Jurkat, Clone E6-1 (cell line): ENCODE results near the gene EGF. TPM values are rescaled to one million over a fixed set of nuclear protein-coding genes. Genes with fewer than 3 reads are reported as not detected.
"Not testable (repeated sequence)": the region's sequence is repeated elsewhere in the genome, so short reads cannot be mapped to it uniquely, and the experiment has no call there.

Source experiments
- DNase-seq: peaks from one replicate; pipeline ENCODE4 v3.0.0-alpha.2; 2011; ENCODE audit warnings: low read depth, low spot score
- H3K4me3 ChIP-seq: 2 replicates; pipeline ENCODE4 v1.5.1; 2011; ENCODE audit warnings: mild to moderate bottlenecking, low read length, control low read depth, moderate library complexity
- polyA plus RNA-seq: library from polyadenylated mRNA; unstranded; fragments of >200 nt; gene quantifications from one replicate; pipeline ENCODE4 v1.2.1, GENCODE V29; 2012; ENCODE audit warnings: missing spikeins; ENCODE audit not compliant: insufficient read length, insufficient read depth

Gene EGF
- polyA plus RNA-seq = not detected

DNA sequence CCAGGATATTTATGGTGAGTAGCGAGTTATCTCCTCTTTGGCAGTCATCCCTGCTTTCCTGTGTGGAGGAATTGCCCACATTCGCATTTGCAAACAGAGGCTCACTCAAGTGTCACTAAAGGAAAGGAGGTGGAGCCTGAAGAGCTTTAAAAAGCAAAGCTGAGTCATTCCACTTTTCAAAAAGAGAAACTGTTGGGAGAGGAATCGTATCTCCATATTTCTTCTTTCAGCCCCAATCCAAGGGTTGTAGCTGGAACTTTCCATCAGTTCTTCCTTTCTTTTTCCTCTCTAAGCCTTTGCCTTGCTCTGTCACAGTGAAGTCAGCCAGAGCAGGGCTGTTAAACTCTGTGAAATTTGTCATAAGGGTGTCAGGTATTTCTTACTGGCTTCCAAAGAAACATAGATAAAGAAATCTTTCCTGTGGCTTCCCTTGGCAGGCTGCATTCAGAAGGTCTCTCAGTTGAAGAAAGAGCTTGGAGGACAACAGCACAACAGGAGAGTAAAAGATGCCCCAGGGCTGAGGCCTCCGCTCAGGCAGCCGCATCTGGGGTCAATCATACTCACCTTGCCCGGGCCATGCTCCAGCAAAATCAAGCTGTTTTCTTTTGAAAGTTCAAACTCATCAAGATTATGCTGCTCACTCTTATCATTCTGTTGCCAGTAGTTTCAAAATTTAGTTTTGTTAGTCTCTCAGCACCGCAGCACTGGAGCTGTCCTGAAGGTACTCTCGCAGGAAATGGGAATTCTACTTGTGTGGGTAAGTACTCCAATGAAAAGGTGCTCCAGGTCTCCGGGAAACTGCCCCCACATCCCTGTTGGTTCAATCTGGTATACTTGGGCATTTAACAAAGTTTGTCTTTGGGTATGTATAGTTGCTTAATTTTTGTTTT is at the start of gene EGF:
TSS of gene EGF (plus strand) at position 178 of the 890 bp plus-strand sequence. CDS start at position 631, 453 bp downstream.
- no peak within 1 kb of the TSS for H3K4me3 ChIP-seq
- no peak for DNase-seq

DNA sequence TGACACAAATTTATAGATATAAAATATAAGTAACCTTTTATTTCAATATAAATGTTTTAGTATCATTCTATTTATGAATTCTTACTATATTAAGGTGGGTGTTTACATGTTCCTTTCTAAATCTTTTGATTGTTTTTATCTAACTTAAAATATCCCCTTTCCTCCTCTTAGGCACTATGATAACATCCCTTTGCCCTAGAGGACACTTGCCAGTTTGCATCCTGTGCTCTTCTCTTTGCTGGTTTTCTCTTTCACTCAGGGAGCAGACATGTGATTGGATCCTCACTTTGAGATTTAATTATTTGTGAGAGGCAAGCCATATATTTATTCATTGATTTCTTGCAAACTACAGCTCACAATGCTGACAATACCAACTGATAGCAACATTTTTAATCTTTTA is 48.5 kb upstream of the EGF start:
- no peak for DNase-seq
- H3K4me3 ChIP-seq = no peak overlapping the region

DNA sequence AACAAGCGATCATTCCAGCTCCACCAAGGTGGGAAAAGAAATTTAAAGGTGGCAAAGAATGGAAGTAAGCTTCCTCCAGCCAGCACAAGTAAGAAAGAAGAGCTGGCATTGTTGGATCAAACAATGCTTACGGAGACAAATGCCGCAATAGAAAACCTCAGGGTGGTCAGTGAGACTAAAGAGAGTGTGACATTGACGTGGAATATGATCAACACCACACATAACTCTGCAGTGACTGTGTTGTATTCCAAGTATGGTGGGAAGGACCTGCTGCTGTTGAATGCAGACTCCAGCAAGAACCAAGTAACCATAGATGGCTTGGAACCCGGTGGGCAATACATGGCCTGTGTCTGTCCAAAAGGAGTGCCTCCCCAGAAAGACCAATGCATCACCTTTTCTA is 42.6 kb upstream of the EGF start:
- no peak for DNase-seq
- no peak overlapping the region for H3K4me3 ChIP-seq

DNA sequence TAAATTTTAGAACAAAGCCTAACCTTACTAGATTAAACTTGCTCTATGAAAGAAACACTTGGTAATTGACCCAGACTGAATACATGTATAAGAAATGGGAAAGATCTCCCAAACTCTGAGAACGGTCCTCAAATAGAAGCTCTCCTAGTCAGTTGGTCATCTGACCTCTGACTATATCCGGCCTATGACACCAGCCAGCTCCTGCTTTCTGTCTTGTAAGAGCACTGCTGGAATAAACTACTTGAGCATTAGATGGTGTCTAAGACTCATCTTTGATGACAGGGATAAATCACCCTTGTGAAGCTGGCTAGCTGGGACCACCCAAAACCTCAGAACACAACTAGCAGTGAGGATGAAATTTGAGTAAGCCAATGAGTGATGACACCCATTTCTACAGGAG is 40.6 kb upstream of the EGF start:
- DNase-seq = no peak
- H3K4me3 ChIP-seq = no peak overlapping the region

DNA sequence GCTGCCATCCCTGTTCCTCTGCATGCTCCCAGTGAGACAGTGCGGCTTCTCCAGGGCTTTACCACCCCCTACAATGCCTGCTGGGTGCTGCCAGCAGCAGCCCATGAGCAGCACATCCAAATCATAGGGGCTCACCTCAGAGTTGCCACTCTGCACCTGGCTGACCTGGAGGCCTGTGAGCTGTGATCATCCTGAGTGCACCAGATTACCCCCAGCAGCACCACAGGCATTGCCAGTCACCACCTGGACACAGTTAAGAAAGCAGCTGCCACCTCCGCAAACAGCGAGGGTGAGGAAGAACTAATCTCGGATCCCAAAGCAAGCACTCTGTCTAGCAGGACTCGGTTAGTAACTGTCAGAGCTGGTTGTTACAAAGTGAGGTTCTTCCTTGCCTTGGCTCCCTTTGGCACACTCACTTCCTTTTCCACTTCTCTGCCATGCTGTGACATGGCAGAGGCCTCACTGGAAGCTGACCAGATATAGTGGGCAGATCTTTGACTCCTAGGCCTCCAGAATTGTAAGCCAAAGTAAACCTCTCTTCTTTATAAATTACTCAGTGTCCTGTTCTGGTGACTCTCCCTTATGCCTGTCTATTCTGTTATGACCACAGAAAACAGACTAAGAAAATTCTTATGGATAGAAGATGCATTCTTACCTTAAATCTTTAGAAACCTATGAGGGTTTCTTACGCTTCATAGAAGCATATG is 39.6 kb upstream of the EGF start:
- H3K4me3 ChIP-seq = no peak overlapping the region

DNA sequence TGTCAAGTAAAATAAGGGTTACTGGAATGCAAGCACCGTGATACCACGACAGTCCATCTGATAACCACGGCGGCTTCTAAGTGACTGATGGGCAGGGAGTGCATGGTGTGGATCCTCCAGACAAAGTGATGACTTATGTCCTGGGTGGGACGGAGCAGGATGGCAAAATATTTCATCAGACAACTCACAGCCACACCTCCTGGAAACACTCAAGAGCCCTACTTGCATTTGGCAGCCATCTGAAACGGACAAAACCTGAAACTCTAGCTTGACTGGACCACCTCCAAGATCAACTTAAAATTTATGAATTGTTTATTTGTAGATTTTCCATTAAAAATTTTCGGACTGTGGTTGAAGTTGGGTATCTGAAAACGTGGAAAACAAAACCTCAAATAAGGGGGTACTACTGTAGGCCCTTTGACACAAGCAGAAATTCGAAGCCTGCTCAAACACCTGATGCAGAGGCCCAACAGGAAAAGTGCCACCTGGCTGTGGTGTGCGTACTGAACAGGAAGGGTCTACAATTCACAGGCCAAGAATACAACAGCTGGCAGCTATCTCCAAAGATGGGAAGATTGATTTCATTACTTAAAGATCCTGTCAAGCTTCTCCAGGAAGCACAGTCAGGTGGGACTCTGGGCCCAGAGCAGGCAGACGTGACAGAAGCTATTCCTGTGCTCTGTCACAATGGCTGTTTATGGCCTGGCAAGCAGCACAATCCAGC is 38.7 kb upstream of the EGF start:
- no peak overlapping the region for H3K4me3 ChIP-seq
- no peak for DNase-seq

More for the DNA sequence above, 39.6 kb upstream of the EGF start:
- DNase-seq = no peak

DNA sequence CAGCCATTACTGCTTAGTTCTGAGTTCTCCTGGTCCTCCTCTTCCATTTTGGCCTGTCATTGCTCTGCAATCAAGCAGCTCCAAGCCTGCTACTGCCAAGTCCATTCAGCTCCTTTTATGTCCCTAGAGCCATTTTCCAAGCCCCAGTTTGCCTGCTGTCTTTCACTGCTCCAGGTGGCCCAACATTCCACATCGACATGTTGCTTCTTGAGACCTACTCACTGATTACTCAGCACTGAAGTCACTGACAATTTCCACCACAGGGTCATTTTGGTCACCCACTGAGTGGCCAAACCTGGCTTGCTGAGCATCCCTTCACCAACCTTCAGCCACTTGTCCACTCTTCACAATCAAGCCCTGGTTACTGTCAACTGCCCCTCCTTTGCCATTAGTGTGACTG is 37.6 kb upstream of the EGF start:
- no peak overlapping the region for H3K4me3 ChIP-seq
- no peak for DNase-seq

DNA sequence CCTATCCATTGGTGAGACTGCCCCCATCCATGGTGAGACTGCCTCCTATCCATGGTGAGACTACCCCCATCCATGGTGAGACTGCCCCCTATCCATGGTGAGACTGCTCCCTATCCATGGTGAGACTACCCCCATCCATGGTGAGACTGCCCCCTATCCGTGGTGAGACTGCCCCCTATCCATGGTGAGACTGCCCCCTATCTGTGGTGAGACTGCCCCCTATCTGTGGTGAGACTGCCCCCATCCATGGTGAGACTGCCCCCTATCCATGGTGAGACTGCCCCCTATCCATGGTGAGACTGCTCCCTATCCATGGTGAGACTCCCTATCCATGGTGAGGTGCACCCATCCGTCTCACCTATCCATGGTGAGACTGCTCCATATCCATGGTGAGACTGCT is 37.1 kb upstream of the EGF start:
- not testable (repeated sequence) for DNase-seq, H3K4me3 ChIP-seq

DNA sequence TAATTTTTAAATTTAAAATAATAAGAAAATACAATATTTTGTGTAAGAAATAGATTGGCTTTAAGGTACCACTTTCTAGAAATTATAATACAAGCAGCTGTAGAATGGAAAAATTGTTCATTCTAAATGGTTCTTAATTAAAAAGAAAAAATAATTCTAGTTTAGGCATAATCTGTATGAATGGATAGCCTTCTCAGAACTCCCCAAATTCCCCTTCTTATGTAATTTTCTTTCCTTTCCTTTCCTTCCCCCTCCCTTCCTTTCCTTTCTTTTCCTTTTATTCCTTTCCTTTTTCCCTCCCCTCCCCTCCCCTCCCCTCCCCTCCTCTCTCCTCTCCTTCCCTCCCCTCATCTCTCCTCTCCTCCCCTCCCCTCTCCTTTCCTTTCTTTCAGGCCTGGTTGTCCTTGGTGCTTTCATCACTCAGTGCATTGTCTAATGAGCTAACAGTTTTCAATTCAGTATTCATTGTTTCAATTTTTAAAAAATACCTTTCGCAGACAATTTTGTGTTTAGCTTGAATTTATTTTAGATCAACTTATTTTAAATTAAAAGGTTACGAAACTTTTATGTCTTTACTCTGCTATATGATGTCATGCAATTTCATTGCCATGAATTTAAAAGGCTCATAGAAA is 35.9 kb upstream of the EGF start:
- no peak for DNase-seq
- no peak overlapping the region for H3K4me3 ChIP-seq

DNA sequence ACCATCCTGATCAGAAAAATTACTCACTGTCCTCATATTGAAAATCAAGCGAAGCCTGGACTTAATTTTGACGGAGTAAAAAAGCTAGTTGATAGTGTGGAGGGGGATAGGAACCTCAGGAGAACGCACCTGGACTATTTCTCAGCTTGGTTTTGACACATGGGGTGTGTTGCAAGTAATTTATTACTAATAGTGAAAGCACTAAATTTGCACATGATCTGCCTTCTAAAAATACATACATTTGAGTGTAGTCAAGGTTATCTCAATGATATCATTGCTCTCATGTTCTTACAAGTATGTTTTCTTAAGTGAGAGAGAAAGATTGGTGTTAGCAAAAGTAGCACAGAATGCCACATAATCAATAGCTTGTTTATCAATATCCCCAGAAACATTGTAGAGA is 35.3 kb upstream of the EGF start:
- no peak for DNase-seq
- H3K4me3 ChIP-seq = no peak overlapping the region

DNA sequence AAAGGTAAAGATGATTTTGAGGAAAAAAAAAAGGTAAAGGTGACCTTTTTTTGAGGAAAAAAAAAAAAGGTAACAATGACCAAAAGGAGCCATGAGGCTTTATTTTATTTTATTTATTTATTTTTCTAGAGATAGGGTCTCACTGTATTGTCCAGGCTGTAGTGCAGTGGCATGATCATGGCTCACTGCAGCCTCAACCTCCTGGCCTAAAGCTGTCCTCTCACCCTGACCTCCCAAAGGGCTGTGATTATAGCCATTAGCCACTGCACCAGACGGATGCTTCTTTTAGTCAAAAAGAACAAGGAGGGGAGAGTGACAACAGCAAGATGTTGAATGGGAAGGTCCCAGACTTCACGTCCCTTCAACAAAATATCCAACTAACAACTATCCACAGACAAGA is 34.3 kb upstream of the EGF start:
- H3K4me3 ChIP-seq = no peak overlapping the region
- DNase-seq = no peak

DNA sequence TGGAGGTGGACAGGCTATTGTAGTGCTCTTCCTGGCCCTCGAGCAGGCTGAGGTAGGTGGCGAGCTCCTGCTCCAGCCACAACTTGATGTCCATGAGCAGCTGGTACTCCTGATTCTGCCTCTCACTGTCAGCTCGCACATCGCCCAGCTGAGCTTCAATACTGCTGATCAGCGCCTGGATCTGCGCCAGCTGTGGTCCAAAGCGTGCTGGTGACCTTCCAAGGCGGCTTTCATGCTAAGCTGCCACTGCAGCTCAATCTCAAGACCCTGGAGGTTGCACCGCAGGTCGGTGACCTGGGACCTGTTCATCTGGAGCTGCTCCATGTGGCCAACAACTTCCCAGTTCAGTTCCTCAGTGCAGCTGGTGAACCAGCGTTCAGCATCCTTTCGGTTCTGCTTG is 33.6 kb upstream of the EGF start:
- no peak for DNase-seq
- no peak overlapping the region for H3K4me3 ChIP-seq

DNA sequence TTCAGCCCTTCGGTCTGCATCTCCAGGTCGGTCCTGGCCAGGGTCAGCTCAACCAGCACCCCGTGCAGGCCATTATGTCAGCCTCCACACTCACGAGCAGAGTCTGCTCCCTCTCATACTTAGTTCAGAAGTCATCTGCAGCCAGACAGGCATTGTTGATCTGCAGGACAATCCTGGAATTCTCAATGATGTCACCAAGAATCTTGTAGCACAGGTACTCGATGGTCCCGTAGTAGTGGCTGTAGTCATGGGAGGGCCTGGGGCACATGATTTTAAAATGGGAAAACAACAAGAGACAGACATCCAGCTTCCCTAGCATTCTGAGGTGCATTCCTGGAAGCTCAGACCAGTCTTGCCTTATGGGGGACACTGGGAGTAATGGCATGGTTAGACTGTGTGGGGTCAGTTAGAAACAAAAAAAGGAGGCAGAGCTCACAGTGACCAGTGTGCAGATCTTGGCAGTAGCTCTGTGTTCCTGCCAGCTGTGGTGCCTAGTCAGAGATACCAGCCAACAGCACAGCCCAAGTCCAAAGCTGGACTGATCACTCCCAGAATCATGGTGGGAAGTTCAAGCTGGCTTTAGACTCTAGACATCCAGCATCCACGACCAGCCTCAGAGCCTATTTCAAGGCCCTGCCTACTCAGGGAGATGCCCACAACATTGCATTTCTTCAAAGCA is 32.9 kb upstream of the EGF start:
- no peak for DNase-seq
- H3K4me3 ChIP-seq = no peak overlapping the region

DNA sequence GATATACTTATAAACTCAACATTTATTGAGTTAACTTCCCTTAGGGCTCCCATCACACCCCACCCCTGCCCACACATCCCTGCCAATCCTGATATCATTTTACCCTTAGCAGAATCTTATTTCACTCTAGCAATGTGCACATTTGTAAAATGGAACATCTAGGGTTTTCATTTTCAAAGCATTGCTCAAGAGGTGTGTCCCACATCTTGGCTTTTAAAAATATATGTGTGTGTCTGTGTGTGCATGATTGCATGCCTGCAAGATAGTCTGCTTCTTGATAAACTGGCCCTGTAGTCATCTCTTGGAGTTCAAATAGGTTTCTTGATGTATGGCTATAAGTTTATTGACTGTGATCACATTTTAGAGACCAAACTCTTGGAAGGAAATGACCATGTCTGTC is 26.4 kb upstream of the EGF start:
- H3K4me3 ChIP-seq = no peak overlapping the region

DNA sequence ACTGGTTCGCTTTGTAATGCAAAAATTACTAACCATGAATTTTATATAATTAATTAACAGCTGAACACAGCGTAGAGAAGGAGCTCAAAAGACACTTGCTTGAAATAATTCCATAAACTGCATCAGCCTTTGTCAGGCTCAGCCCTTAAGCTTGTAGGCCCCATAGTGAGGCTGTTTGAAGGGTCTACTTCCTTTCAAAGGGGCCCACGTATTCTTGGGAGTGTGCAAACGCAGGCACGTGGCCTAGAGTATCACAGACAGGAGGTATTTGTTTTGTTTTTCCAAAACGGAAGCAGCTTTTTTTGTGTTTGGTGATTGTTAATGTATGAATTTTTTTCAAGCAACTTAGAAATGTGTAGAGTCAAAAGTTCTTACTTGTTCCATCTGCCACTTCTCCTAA is 25.6 kb upstream of the EGF start:
- DNase-seq = peak; percentile 7
- H3K4me3 ChIP-seq = no peak overlapping the region

More for the DNA sequence above, 26.4 kb upstream of the EGF start:
- DNase-seq = no peak

DNA sequence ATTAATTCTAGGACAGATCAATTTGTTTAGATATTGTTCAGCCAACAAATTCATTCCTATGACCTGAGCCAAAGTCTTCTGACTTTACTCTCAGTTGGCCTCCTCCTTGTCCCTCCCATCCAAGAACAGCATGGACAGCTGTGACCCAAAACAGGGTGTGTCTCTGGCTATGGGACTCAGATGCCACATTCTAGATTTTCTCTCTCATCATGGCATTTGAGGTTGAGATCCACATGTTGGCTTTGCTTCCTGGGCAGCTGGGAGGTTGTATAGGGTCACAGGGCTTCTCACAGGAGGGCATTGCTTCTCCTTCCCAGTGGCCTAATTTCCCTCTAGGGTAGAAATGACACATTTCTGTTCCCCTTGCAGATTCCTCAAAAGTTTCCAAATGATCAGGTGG is 22.6 kb upstream of the EGF start:
- no peak overlapping the region for H3K4me3 ChIP-seq
- no peak for DNase-seq

DNA sequence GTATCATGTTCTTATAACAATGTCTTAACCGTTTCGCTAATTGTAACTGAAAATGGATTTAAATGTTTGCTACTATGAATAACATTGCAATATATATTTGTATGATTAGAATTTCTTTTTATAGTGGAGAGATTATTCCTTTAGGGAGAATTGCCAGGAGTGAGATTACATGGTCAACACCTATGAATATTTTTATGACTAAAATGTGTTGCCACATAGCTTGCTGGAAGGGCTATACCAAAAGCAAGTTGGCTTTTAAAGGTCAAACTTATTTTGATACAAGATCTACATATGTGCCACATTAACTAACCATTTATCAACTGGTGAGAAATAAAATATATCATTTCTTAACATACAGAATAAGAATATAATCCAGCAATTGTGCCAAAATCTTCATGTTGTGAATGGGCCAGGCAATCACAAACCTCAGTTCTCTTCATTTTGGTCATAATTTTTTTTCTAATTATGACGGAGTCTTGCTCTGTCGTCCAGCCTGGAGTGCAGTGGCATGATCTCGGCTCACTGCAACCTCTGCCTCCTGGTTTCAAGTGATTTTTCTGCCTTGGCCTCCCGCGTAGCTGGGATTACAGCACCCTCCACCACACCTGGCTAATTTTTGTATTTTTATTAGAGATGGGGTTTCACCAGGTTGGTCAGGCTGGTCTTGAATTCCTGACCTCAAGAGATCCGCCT is 10.0 kb upstream of the EGF start:
- no peak overlapping the region for H3K4me3 ChIP-seq
- DNase-seq = no peak

DNA sequence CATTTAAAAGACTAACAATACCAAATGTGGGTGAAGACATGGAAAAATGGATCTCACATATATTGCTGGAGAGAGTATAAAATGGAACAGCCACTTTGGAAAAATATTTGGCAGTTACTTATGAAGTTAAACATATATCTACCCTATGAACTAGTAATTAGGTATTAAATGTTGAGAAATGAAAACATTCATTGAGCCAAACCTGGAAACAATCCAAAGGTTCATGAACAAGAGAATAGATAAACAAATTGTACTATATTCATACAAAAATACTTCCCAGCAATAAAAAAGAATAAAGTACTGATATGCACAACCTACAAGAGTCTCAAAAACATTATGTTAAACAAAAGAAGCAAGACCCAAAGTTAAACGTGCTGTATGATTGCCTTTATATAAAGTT is 4.0 kb upstream of the EGF start:
- DNase-seq = no peak
- no peak overlapping the region for H3K4me3 ChIP-seq
